ENCODE measurements around the gene NBPF1.
"Not testable (repeated sequence)": the region's sequence is repeated elsewhere in the genome, so short reads cannot be mapped to it uniquely, and the experiment has no call there.

The NBPF1 gene

DNA sequence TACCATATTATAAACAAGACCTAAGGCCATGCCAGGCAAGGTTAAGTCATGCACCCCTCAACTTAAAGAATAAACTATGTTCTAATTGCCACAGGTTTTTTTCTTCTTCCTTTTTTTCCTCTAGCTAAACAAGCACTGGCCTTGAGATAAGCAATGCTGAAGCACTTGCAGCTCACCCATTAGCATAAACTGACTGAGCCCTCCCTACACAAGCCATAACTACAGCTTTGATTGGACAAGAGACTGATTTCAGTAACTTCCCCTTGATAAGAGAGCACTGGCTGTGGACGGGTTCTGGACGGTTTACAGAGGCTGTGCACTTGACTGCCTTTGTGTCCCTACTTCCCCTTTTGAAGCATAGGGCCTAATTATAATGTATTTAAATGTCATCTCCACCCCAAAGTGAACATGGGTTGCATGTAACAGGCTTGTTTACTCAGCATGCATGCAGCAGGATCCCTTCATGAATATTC lies 72.9 kb downstream of the NBPF1 start:
- not testable (repeated sequence) for DNase-seq

DNA sequence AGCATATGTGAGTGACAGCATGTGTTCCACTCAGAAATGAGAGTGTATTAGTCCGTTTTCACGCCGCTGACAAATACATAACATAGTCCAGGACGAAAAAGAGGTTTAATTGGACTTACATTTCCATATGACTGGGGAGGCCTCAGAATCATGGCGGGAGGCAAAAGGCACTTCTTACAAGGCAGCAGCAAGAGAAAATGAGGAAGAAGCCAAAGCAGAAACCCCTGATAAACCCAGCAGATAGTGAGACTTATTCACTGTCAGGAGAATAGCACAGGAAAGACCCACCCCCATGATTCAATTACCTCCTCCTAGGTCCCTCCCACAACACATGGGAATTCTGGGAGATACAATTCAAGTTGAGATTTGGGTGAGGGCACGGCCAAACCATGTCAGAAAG lies 75.8 kb downstream of the NBPF1 start:
- DNase-seq, result not testable (repeated sequence)

DNA sequence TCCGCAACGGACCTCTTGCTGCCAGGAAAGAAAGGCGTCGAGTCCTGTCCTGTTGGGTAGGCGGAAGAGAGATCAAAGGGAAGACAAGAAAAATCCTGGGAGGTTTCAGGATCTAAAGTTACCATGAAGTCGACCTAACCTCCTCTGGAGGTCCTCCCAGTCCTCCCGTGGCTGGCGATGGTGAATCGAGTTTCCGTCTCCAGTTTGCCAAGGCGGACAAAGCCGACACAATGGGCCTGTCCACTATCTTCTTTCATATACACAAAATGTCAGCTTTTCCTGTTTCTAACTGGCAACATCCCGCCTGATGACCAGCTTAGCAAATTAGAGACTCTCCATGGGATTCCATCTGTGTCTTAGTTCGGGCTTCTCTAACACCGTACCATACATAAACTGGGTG lies 76.6 kb downstream of the NBPF1 start:
- not testable (repeated sequence) for DNase-seq

DNA sequence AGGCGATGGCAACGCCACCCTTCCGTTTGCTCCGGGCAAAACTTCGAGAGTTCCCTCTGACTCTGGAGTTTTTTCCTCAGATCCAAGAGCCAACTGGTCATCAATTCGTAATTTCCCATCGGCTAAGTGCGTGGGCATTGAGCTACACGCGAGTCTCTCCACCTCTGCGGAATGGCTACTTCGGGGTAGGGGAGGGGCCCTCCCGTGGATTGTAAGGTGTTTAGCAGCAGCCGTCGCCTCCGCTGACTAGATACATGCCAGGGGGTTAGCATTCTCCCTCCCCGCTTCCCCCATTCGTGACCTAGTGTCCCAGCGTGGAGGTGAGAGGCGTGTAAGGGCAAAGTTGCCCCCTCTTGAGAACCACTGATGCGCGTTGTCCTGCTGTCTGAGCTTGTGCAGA lies 77.5 kb downstream of the NBPF1 start:
- DNase-seq, result not testable (repeated sequence)

DNA sequence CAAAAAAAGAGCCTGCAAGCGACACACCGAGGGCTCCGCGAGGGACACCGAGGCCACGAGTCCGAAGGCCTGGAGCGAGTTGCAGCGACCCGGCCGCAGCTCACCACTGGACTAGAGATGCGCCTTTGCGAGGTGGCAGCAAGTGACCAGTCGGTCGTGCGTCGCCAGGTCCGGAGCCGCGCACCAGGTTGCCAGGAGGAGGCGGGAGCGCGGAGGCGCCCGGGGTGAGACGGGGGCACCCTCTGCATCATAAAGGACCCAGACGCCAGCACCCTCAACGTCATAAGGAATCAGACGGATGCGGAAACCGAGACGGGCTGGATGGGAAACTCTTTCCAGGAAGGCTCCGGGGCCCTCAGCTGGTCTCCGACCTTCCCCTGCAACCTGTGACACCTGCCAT lies 77.9 kb downstream of the NBPF1 start:
- DNase-seq, result not testable (repeated sequence)

DNA sequence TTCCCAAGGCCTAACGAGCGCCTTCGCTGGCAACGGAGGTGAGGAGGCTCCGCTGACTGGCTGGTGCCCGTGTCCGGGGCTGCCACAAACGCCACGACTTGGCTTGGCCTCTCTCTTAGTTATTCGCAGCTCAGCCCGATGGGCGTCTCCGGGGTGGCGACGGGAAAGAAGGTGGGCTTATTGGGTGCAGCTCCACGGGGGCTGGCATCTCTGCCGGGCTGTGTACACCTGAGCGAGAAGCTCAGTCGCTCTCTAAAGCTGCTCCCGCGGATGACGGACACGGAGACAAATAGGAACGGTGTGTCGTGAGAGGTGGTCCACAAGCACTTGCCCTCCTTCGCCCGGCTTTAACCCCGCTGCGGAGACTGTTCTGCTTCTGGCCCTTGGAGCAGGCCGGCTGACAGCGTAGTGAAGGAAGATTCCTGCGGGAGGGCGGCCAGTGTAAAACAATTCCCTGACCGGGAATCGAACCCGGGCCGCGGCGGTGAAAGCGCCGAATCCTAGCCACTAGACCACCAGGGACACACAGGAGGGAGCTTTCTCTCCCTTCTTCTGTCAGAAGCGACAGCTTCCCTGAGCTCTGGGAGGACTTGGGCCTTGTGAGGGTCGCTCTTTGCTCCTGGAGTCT lies 78.4 kb downstream of the NBPF1 start:
- DNase-seq, result peak; percentile 91

DNA sequence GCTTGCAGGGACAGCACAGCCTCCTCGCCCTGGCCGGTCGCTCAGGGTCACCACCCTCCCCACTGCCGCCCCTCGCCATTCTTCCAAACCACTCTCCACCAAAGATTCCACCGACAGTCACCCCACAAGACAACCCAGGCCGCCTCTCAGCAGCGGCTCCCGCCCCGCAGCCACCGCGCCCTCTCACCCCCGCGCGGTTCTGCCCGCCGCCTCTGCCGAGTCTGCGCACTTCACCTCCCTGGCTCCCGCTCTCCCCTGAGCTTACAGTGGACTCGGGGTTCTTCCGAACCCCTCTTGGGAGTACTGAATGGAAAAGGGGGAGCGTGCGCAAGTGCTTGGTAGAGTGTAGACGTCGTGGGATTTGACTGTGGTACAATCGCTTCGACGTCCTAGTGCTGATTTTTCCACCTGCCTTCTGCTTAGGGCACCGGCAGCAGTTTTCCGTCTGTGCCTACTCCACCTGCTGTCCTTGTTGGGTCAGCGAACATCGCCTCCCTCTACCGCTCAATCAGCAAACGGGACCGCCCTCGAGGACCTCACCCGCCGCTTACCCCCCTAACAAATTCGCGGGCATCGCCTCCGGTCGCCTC lies 79.0 kb downstream of the NBPF1 start:
- DNase-seq, result not testable (repeated sequence)

DNA sequence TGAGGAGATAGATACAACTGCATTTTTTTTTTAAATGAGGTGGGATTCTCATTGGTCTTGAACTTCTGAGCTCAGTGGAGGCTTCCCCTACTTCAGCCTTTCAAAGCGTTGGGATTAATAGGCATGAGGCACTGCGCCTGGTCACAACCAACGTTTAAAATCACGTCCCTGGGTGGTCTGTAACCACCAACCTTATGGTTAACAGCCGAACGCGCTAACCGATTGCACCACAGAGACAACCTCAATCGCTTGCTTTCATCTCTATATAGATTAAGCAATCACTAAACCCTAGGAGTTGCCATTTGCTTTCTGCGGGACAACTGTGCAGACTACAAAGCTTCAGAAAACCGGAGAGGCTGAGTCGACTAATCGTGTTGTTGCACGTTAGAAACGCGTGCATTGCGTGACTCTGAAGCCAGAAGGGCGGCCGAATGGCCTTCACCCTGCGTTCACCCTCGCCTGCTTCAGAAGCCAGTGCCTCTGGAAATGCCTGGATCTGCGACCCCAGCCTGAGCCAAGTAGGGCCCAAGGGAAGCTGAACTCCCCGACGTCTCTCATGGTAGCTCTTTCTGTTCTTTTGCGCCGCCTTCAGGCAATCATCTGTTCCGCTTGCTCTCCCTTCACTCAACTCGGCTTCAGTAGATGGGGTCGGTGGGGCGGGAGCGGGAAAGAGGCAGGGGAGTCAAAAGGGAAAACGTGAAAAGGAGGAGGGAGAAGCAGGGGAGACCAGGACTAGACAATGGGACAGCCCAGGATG lies 81.0 kb downstream of the NBPF1 start:
- DNase-seq, result not testable (repeated sequence)

DNA sequence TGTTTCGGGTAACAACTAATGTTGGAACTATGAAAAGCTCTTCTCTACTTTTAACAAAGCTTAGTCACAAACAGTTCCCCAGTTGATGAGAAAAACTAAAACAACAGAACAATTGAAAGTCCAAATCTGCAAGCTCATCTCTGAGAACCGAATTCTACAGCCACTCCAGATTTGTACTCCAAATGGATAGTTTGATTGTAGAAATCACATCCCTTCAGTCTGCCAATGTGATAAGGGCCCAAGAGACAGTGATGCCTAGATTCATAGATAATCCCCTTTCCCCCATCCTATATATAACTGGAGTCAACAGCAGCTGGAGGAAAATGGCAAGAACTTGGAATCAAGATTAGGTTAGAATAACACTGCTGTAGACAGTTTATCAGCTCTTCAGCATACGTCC lies 85.0 kb downstream of the NBPF1 start:
- not testable (repeated sequence) for DNase-seq

DNA sequence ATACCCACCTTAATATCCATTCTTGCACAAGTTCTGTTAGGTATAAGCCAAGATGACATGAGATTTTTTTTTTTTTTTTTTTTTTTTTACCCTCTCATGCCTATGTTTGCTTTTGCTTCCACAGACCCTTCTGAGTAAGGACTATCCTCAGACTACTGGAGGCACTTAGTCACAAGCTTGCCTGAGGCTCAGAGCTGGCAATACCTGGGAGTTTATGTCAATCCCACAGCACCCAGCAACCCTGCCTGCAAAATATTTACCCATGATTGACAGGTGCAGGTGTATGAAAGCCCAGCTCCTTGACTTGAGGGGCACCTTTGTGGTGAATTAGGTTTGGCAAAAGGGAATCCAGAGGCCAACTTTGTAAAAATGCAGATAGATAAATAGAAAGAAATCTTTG lies 87.6 kb downstream of the NBPF1 start:
- not testable (repeated sequence) for DNase-seq

DNA sequence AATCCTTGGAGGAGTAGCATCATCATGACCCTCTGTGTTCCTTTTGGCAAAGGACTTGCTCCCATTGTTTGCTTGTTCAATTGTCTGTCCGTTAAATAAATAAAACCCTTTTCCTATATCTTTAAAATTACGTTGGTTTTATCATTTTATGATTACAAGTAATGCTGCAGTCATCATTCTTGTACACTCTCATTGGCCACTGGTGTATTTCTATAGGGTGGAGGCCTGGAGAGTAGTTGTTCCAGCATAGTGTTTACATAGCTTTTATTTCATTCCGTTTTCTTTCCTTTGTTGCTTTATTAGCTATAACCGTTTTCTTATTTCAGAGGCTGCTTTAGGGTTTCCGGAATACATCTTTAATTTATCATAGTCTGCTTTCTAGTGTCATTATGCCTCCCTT lies 91.7 kb downstream of the NBPF1 start:
- DNase-seq, result not testable (repeated sequence)

DNA sequence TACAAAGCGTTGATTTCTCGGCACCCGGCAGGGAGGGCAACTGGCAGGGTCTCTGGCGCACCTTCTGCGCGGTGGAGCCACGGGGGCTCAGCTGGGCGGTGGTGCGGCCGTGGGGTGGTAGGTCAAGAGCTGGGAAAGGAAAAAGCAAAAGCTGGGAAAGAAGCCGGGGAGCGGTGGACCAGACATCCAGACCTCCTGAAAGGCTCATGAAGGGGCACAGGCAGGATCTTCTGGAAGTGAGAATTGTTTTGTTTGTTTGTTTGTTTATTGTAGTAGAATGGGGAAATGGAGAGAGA lies 92.1 kb downstream of the NBPF1 start:
- DNase-seq, result no peak

DNA sequence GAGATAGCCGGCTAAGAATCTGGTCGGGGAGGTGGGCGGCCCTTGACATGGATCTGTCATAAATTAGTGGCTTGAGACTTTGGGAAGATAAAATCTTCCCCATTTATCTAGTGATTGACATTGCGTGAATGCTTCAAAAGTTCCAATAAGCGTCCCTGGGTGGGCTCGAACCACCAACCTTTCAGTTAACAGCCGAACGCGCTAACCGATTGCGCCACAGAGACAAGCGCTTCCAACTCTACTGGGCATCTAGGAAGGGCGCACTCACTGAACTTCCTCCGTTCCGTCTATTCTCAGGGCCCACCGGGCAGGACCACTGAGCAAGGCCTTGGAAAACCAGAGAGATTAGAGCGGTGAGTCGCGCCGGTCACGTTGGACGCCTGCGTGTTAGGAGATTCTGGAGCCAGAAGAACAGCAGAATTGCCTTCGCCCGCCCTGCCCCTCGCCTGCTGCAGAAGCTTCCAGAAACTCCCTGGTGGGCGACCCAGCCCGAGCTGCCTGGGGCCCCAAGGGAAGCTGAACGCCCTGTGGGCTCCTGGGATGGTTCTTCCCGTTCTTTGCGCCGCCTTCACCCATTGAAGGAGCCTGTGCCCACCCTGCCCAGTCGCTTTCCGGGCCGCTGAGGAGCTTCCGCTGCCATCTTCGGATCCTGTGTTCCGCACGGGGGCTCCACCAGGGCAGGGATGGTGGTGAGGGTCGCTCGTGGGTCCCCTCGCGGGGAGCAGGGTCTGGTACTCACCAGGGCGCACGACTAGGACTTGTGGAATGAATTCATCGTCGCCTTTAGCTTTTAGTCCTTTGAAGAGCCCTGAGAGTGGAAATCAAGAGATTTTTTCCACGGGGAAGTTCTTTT lies 92.7 kb downstream of the NBPF1 start:
- DNase-seq, result peak; percentile 71

DNA sequence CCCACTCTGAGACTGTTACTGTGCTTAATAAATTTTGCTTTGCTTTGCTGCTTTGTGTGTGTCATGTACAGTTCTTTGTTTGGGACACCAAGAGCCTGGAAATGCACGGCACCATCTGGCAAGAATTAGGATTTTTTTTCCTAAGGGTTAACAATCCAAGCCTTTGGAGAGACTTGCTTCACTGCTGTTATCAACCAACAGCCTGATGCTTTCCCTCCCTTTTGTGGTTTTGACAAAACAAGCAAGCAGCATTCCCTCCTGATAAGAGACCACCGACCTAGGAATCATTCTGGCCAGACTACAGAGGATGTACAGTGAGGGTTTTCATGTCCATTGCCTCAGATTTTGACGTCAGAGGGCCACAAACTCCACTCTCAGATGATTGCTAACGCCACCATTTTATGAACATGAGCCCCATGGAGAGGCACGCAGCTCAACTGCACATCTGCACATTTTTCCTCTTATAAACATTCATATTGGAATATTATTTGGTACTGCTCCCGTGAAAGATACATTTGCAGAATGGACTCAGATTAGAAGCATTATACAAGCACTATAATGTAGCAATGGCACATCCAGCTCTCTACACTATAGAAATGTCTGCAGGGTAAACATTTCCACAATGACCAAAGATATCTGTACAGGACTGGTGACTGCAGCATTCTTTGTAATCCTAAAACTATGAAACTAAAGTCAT lies 94.0 kb downstream of the NBPF1 start:
- not testable (repeated sequence) for DNase-seq

DNA sequence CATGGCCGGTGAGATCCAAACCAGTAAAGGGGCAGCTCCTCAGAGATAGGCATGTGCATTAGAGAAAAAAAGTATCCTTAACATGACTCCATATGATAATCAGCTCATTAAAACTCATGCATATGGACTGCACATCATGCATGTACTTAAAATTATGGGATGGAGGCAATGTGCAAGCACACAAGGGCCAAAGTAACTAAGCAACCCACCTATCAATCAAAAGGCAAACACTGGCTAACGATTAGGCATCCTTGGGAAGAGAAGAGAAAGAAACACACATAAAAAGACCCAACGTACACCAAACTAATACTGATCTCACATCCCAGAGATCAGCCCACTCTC lies 94.5 kb downstream of the NBPF1 start:
- DNase-seq, result not testable (repeated sequence)

DNA sequence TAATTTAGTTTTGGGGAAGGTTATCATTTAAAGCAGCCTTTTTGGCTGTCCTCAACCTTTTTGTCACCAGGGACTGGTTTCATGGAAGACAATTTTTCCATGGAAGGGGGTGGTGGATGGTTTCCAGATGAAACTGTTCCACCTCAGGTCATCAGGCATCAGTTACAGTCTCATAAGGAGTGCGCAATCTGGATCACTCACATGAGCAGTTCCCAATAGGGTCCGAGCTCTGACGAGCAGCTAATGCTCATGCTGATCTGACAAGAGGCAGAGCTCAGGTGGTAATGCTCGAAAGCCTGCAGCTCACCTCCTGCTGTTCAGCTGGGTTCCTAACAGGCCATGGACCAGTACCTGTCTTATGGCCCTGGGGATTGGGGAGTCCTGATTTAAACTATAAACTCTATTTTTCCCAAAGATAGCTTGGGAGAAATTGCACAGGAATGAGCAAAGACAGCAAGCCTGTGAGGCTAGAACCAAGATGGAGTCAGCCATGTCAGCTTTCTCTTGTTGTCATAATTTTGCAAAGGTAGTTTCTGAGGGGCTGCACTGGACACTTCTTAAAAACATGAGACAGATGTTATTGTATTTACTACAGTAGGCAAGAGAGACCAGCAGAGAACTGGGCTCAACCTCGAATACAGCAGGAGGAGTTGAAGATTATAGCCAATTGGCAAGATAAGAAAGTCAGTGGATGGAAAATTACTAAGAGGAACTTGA lies 96.5 kb downstream of the NBPF1 start:
- DNase-seq, result not testable (repeated sequence)

DNA sequence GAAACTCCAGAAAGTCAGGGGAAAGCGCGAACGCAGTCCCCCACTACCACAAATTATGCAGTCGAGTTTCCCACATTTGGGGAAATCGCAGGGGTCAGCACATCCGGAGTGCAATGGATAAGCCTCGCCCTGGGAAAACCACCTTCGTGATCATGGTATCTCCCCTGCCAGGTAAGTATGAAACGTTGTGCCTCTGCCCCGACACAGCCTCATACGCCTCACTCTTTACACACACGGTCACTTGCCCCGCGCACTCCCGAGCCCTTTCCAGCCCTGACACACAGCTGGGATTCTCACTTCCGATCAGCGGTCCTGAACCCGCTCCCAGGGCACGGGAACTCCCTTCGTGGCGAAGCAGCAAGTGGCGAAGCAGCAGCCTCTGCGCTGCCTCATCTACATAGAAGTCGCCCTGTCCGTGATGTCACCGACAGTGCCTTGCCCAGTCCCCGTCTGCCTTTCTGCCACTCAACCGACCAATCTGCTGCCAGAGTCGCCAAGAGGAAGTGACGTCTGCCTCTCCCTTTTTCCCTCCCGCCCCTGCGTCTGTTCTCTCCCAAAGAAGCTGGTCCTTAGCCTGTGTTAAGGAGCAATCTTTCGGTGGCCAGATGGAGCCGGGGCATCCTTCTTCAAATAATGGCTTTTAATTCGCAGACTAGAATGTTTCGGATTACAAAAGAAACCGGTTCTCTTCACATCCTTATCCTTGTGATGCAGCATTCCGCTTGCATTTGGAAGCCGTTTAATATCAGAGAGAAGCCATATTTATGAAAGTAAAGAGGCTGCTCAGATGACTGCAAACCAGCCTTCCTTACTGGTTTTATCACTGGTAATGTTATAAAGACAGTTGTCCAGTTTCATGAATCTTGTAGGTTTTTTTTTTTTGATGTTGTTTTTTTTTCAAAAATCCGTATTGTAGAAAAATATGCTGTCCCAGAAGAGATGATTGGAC lies 99.0 kb downstream of the NBPF1 start, which contains the start of gene RNU1-1:
Gene RNU1-1 (minus strand): TSS at position 179 of the 949 bp plus-strand sequence.
- DNase-seq, result peak; percentile 89

DNA sequence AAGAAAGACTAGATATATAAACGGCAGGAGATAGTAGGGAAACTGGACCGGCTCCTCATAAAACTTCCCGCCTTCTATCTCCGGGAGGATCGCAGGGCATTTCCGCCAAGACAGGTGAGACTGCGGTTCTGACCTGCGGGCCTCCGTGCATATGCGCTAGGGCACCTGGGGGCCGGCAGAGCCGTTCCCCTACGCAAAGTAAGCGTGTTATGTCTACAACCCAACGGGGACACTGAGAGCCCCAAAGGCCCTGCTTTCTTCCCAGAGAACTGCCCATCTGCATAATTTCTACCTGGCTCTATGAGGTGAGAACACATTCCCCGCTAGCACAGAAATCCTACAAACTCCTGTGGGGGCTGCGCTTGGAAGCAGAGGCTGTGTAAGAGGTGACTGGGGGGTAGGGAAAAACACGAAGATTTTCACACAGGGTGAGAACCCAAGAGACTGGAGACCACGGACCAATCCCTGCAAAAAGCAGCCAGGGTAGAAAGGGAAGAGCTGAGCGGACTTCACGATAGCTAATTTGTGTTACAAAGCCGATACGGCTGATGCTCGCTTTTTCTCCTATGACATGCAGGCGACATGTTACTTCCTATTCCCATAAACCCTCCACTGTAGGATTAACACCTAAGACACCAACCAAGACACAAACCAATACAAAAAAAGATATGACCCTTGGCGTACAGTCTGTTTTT lies 99.8 kb downstream of the NBPF1 start:
- peak; percentile 84 for DNase-seq

DNA sequence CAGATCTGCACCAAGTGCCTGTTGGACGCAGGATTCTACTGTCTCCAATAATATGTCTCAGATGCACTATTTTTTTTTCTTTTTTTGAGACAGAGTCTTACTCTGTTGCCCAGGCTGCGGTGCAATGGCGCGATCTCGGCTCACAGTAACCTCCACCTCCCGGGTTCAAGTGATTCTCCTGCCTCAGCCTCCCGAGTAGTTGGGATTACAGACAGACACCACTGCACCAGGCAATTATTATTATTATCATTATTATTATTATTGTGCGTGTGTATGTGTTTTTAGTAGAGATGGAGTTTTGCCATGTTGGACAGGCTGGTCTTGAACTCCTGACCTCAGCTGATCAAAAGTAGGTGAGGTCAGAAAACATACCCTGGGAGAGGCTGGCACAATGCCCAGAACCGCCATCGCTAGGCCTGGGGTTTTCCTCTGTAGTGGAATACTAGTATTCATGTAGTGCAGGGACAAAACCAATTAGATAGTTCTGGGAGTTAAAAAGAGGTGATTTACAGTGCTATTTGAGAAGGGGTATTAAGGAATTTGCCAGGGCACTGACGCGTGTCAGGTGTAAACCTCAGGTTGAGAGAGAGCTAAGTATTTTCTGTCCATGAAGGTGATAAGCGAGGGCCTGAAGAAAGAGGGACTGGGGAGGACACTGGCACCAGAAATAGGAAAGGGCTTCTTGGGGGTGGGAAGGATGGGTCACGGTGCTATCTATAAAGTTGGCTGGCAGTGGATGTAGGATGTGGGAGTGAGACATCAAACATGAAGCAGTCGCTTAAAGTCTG lies 100.5 kb downstream of the NBPF1 start:
- DNase-seq, result not testable (repeated sequence)

All from activated CD8-positive, alpha-beta memory T cell treated with anti-CD3 and anti-CD28 coated beads, Interleukin-2, amount 50 U/mL, for 48 hours (primary cell).